Mesendoderm (in vitro differentiated cells): Measurements from ENCODE around the gene PYGM.

Experiments used
- DNase-seq: peaks from one replicate; pipeline ENCODE4 v3.0.0; 2013
- H2AK5ac ChIP-seq: 2 replicates; pipeline ENCODE4 v1.6.1; 2013; ENCODE audit warnings: low read length, inconsistent platforms
- H2BK120ac ChIP-seq: 2 replicates; pipeline ENCODE4 v1.6.1; 2013; ENCODE audit warnings: low read depth, mild to moderate bottlenecking, low read length, moderate library complexity, mixed read lengths
- H2BK15ac ChIP-seq: replicated peaks from 2 replicates; pipeline ENCODE4 v1.6.1; 2013; ENCODE audit warnings: low read depth, mild to moderate bottlenecking, moderate library complexity
- H2BK5ac ChIP-seq: 2 replicates; pipeline ENCODE4 v1.6.1; 2013; ENCODE audit warnings: low read length, inconsistent platforms
- H3K18ac ChIP-seq: 2 replicates; pipeline ENCODE4 v1.6.1; 2013; ENCODE audit warnings: mild to moderate bottlenecking, low read length, mixed read lengths
- H3K23ac ChIP-seq: one replicate; pipeline ENCODE4 v1.6.1; 2013; ENCODE audit warnings: low read length
- H3K27ac ChIP-seq: 2 replicates; pipeline ENCODE4 v1.5.1; 2013; ENCODE audit warnings: low read depth, mild to moderate bottlenecking, inconsistent platforms, low read length, moderate library complexity
- H3K27me3 ChIP-seq: 2 replicates; pipeline ENCODE4 v1.6.1; 2013; ENCODE audit warnings: low read length, control low read depth, mild to moderate bottlenecking, inconsistent platforms; ENCODE audit not compliant: insufficient read depth, poor library complexity
- H3K36me3 ChIP-seq: 2 replicates; pipeline ENCODE4 v1.6.1; 2013; ENCODE audit warnings: low read length, inconsistent platforms; ENCODE audit not compliant: control insufficient read depth, insufficient read depth
- H3K4ac ChIP-seq: one replicate; pipeline ENCODE4 v1.6.1; 2013; ENCODE audit warnings: low read depth, mild to moderate bottlenecking, low read length, moderate library complexity
- H3K4me1 ChIP-seq: 2 replicates; pipeline ENCODE4 v1.6.1; 2013; ENCODE audit warnings: low read depth, low read length, inconsistent platforms; ENCODE audit not compliant: control insufficient read depth
- H3K4me2 ChIP-seq: 2 replicates; pipeline ENCODE4 v1.6.1; 2013; ENCODE audit warnings: low read length
- H3K4me3 ChIP-seq: 2 replicates; pipeline ENCODE4 v1.5.1; 2013; ENCODE audit warnings: mild to moderate bottlenecking, low read length
- H3K56ac ChIP-seq: one replicate; pipeline ENCODE4 v1.6.1; 2013; ENCODE audit warnings: low read length
- H3K79me1 ChIP-seq: 2 replicates; pipeline ENCODE4 v1.6.1; 2013; ENCODE audit warnings: low read length, inconsistent platforms
- H3K79me2 ChIP-seq: 2 replicates; pipeline ENCODE4 v1.6.1; 2013; ENCODE audit warnings: mild to moderate bottlenecking, low read length; ENCODE audit not compliant: control insufficient read depth, insufficient read depth
- H3K9ac ChIP-seq: 2 replicates; pipeline ENCODE4 v1.6.1; 2013; ENCODE audit warnings: low read length, inconsistent platforms
- H4K5ac ChIP-seq: one replicate; pipeline ENCODE4 v1.6.1; 2013; ENCODE audit warnings: low read length
- H4K8ac ChIP-seq: one replicate; pipeline ENCODE4 v1.6.1; 2013; ENCODE audit warnings: low read depth, mild to moderate bottlenecking, control low read depth, low read length, moderate library complexity
- WGBS: extraction: QIAGEN DNeasy Blood & Tissue Kit; methylation state at CpG from one replicate; pipeline ENCODE4 v1.1.7; 2013; ENCODE audit warnings: low lambda C conversion rate, missing lambda C conversion rate; ENCODE audit not compliant: insufficient coverage; ENCODE audit errors: extremely low coverage; 5-methylcytosine and 5-hydroxymethylcytosine counted together

Gene PYGM

DNA sequence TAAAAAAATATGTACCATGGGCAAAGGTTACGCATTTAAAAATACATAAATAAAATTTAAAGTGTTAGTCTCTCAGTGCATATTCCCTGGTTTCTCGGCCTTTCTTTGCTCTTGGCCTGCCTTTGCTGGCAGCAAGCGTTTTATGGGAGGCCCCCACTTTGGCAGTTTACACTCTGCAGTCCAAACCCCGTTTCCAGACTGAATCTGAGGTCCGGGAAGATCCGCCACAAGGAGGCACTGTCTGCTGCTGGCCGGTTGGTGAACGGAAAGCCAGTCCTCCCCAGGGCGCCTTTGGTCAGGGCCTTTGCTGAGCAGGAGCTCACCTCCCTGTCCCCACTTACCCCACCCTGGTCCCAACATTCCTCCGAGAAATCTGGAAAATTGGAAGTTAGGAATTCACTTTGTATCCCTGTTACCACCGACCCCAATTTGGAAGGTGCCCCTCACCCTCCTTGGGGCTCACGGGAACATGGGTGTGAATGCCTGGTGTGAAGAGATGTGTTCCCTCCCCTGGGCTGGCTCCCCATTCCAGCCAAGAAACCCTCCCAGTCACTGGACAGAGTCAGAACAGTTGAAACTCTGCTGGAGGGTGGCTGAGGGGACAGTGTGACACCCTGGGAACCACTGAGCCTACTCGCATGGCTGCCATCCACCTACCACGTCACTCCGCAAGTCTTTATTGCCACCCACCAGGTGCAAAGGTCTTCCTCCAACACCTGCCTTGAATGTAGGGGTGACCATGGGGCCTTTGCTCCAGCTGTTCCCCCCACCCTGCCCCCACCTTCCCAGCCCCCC lies 27.9 kb upstream of the PYGM start:
- Histone ChIP-seq H2AK5ac (no peak overlapping the region), H3K4me3 (no peak overlapping the region), H3K18ac (no peak overlapping the region), H4K5ac (no peak overlapping the region), H3K36me3 (no peaks in the 10 kb centered on the region), H4K8ac (no peak overlapping the region), H3K23ac (no peak overlapping the region), H3K4ac (no peak overlapping the region), H3K9ac (no peak overlapping the region), H2BK120ac (no peak overlapping the region), H3K4me1 (no peaks in the 10 kb centered on the region), H3K4me2 (no peak overlapping the region), H3K56ac (no peak overlapping the region), H3K79me2 (no peaks in the 10 kb centered on the region), H3K79me1 (no peaks in the 10 kb centered on the region), H3K27ac (no peak overlapping the region), H3K27me3 (no peaks in the 10 kb centered on the region), H2BK5ac (no peak overlapping the region), H2BK15ac (no peak overlapping the region)
- WGBS, result no CpG with 5 or more reads among the region's 15 CpGs
- DNase-seq, result peak; percentile 65

DNA sequence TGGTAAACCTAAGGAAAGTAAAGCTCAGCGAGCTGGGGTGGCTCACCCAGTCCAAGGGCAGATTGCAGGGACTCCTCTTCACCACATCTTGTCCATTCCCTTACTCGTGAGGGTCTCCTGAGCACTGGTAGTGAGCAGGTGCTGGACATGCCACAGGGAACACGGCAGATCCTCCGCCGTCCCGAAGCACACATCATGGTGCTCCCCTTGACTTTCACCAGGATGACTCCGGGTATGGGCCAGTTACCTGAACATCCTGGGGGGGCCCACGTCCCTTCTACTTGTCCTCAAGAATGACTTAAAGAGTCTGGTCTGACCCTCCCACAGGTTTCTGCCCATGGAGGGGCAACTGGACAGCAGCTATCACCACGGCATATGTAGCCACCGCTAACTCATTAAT lies 26.5 kb upstream of the PYGM start:
- no peaks in the 10 kb centered on the region for H3K36me3 ChIP-seq
- no peak overlapping the region for H3K4me2 ChIP-seq
- no peak overlapping the region for H2AK5ac ChIP-seq
- H4K5ac ChIP-seq, result no peak overlapping the region
- no peak overlapping the region for H4K8ac ChIP-seq
- H3K4ac ChIP-seq, result no peak overlapping the region
- no peaks in the 10 kb centered on the region for H3K4me1 ChIP-seq
- no peak overlapping the region for H2BK5ac ChIP-seq
- H3K27me3 ChIP-seq, result no peaks in the 10 kb centered on the region
- H3K79me1 ChIP-seq, result no peaks in the 10 kb centered on the region
- no peak overlapping the region for H3K27ac ChIP-seq
- no CpG with 5 or more reads among the region's 10 CpGs for WGBS
- no peak overlapping the region for H3K18ac ChIP-seq
- H3K23ac ChIP-seq, result no peak overlapping the region
- no peak overlapping the region for H2BK15ac ChIP-seq
- no peak overlapping the region for H3K56ac ChIP-seq
- DNase-seq, result no peak
- no peak overlapping the region for H3K4me3 ChIP-seq
- no peak overlapping the region for H3K9ac ChIP-seq
- no peaks in the 10 kb centered on the region for H3K79me2 ChIP-seq
- H2BK120ac ChIP-seq, result no peak overlapping the region

DNA sequence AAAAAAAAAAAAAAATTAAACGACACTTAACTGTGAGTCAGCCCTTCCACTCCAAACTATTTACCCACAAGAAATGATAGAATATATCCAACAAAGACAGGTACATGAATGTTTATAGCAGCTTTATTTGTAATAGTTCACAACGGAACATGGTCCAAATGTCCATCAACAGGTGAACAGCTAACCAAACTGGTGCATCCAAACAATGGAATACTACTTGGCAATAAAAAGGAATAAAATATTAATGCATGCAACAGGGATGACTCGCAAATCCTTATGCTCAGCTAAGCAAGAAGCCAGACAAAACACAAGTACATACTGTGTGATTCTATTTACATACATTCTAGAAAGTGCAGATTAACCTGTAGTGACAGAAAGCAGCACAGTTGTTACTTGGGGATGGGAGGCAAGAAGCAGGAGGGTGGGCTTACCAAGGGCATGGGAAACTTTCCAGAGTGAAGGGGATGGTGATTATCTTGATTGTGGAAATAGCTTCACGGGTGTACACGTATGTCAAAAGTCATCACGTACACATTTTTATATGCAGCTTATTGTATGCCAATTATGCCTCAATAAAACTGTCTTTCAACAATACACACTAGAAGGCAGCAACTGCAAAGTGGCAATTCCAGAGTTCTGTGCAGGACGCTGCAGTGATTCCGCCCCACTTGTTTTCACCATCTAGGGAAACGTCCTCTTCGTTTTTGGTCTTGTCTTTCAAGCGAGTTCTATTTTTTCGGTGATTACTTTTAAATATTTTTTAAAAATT lies 25.2 kb upstream of the PYGM start:
- H3K4me1 ChIP-seq, result no peaks in the 10 kb centered on the region
- H3K27ac ChIP-seq, result no peak overlapping the region
- H3K36me3 ChIP-seq, result no peaks in the 10 kb centered on the region
- H3K56ac ChIP-seq, result no peak overlapping the region
- no peak overlapping the region for H4K8ac ChIP-seq
- no peak overlapping the region for H2AK5ac ChIP-seq
- H2BK120ac ChIP-seq, result no peak overlapping the region
- no peaks in the 10 kb centered on the region for H3K79me1 ChIP-seq
- H3K23ac ChIP-seq, result no peak overlapping the region
- H2BK5ac ChIP-seq, result no peak overlapping the region
- no peaks in the 10 kb centered on the region for H3K27me3 ChIP-seq
- H4K5ac ChIP-seq, result no peak overlapping the region
- no peak overlapping the region for H3K4me2 ChIP-seq
- no peak for DNase-seq
- no peak overlapping the region for H3K18ac ChIP-seq
- H3K79me2 ChIP-seq, result no peaks in the 10 kb centered on the region
- H3K4me3 ChIP-seq, result no peak overlapping the region
- no peak overlapping the region for H3K9ac ChIP-seq
- no CpG with 5 or more reads among the region's 12 CpGs for WGBS
- H2BK15ac ChIP-seq, result no peak overlapping the region
- H3K4ac ChIP-seq, result no peak overlapping the region

DNA sequence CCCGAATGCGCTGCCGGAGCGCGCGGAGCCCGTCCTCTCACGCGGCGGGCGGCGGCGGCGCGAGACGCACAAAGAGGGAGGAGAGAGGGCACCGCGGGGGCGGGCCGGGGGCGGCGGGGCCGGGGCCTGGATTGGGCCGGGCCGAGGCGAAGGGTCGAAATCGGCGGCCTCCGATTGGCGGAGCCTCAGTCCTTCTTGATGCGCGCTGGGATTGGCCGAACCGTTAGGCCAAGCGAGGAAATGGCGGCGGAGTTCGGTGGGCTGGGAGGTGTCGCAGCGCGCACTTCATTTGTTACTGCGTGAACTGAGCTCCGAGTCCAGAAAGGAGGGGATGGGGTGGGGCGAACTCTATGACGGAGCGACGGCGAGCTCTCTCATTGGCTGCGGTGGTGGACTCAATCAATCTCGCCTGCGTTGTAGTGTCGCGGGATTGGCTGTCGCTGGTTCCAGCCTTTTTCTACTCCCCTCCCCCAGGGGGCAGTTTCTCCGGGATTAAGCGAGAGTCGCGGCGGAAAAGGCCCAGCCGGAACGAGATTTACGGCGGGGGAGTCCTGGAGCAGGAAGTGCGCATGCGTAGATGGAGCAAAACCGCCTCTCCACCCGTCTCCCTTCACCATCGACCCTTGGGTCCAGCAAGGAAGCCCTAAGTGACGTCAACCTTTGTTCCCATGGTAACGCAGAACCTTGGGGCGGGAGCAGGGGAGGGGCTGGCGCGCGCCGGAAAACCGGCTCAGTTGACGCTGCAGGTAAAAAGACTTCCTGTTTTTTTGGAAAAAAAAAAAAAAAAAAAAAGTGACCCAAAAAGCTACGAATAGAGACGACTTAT lies 18.9 kb upstream of the PYGM start, which contains the start of gene SF1:
Gene SF1, minus strand, starts transcription at position 70 of the 826 bp plus-strand sequence. CDS start 150 bp downstream, outside the sequence.
- H3K23ac ChIP-seq, result peak within 1 kb of the TSS; percentile 35
- H3K4me1 ChIP-seq, result no peaks in the 10 kb centered on the region
- H3K79me2 ChIP-seq, result peaks cover 32% of the 10 kb centered on the region
- H2AK5ac ChIP-seq, result no peak within 1 kb of the TSS
- DNase-seq, result peak; percentile 100
- H2BK5ac ChIP-seq, result no peak within 1 kb of the TSS
- H3K79me1 ChIP-seq, result peaks cover 9% of the 10 kb centered on the region
- H2BK15ac ChIP-seq, result no peak within 1 kb of the TSS
- peak within 1 kb of the TSS; percentile 100 for H3K27ac ChIP-seq
- H4K8ac ChIP-seq, result peak within 1 kb of the TSS; percentile 100
- peak within 1 kb of the TSS; percentile 98 for H3K56ac ChIP-seq
- peak within 1 kb of the TSS; percentile 100 for H3K18ac ChIP-seq
- WGBS, result no CpG with 5 or more reads among the region's 80 CpGs
- H3K4me2 ChIP-seq, result peak within 1 kb of the TSS; percentile 66
- H3K36me3 ChIP-seq, result peaks cover 13% of the 10 kb centered on the region
- no peaks in the 10 kb centered on the region for H3K27me3 ChIP-seq
- peak within 1 kb of the TSS; percentile 100 for H3K4ac ChIP-seq
- H2BK120ac ChIP-seq, result peak within 1 kb of the TSS; percentile 100
- peak within 1 kb of the TSS; percentile 98 for H3K9ac ChIP-seq
- H3K4me3 ChIP-seq, result peak within 1 kb of the TSS; percentile 96
- H4K5ac ChIP-seq, result no peak within 1 kb of the TSS

DNA sequence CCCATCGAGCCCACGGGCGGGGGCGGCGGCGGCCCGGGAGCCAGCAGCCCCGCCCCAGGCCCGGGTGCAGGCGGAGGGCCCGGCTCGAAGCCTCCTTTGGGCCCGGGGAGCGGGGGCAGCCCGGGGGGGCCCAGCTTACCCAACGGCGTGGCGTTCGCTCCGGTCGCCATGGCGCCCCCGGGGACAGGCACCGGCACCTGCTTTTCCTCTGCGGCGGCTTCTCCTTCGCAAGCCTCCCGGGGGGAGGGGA lies 18.4 kb upstream of the PYGM start:
- Histone ChIP-seq H3K18ac (peak overlapping the region; percentile 100), H3K27me3 (no peaks in the 10 kb centered on the region), H2AK5ac (no peak overlapping the region), H4K5ac (no peak overlapping the region), H3K36me3 (peaks cover 18% of the 10 kb centered on the region), H3K79me1 (peaks cover 13% of the 10 kb centered on the region), H3K4me1 (no peaks in the 10 kb centered on the region), H3K56ac (peak overlapping the region; percentile 91), H4K8ac (peak overlapping the region; percentile 100), H3K4me3 (peak overlapping the region; percentile 79), H2BK15ac (no peak overlapping the region), H3K27ac (peak overlapping the region; percentile 100), H3K4me2 (no peak overlapping the region), H2BK5ac (no peak overlapping the region), H3K4ac (peak overlapping the region; percentile 100), H2BK120ac (peak overlapping the region; percentile 100), H3K23ac (peak overlapping the region; percentile 35), H3K79me2 (peaks cover 37% of the 10 kb centered on the region), H3K9ac (peak overlapping the region; percentile 91)
- no CpG with 5 or more reads among the region's 28 CpGs for WGBS
- DNase-seq, result no peak
